ENCODE data around the gene SERPING1. TPM values are rescaled to one million over a fixed set of nuclear protein-coding genes. Genes with fewer than 3 reads are reported as not detected.

The SERPING1 gene
- total RNA-seq, 1 donor from 2014 or later: 490 TPM

DNA sequence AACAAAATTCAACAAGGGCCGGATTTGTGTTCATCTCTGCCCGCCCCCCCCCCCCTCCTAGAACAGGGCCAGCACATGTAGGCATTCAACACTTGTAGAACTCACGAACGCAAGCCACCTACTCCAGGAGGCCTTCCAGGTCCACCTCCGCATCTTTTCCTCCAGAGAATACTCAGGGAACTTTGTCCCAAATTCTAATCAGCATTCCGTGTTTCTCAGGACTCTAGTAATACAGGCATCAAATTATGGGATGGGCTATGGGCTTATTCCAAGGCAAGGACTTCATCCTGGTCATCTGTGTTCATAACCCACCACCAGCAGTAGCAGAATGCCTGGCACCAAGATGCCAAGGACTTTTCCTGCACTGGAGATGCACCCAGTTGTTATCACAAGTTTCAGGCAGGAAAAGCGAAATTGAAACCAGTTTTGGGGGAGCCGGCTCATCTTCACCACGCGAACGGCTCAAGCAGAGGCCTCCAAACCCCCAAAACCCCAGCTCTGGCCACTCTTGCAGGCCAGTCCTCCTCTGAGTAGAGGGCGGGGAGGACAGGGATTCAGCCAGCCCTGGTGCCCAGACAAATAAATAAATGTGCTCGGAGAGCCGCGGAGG lies 30.5 kb upstream of the SERPING1 start:
- intact Hi-C loops (cut with DNase I): loop anchor here (5.0 kb wide), 1 partner anchor 75 kb away; no protein-coding TSS in a partner anchor
- Histone ChIP-seq H3K4me3 (peak overlapping the region; percentile 96), H3K36me3 (no peaks in the 10 kb centered on the region), H3K9me3 (no peaks in the 10 kb centered on the region), H3K27me3 (no peaks in the 10 kb centered on the region), H3K27ac (peak overlapping the region; percentile 89), H3K4me1 (peaks cover 12% of the 10 kb centered on the region)
- ATAC-seq: no peak
- no peak for DNase-seq
- TF ChIP-seq, protein P1, sequence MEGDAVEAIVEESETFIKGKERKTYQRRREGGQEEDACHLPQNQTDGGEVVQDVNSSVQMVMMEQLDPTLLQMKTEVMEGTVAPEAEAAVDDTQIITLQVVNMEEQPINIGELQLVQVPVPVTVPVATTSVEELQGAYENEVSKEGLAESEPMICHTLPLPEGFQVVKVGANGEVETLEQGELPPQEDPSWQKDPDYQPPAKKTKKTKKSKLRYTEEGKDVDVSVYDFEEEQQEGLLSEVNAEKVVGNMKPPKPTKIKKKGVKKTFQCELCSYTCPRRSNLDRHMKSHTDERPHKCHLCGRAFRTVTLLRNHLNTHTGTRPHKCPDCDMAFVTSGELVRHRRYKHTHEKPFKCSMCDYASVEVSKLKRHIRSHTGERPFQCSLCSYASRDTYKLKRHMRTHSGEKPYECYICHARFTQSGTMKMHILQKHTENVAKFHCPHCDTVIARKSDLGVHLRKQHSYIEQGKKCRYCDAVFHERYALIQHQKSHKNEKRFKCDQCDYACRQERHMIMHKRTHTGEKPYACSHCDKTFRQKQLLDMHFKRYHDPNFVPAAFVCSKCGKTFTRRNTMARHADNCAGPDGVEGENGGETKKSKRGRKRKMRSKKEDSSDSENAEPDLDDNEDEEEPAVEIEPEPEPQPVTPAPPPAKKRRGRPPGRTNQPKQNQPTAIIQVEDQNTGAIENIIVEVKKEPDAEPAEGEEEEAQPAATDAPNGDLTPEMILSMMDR (IDR thresholded peaks at IDR 0.05): no peak

DNA sequence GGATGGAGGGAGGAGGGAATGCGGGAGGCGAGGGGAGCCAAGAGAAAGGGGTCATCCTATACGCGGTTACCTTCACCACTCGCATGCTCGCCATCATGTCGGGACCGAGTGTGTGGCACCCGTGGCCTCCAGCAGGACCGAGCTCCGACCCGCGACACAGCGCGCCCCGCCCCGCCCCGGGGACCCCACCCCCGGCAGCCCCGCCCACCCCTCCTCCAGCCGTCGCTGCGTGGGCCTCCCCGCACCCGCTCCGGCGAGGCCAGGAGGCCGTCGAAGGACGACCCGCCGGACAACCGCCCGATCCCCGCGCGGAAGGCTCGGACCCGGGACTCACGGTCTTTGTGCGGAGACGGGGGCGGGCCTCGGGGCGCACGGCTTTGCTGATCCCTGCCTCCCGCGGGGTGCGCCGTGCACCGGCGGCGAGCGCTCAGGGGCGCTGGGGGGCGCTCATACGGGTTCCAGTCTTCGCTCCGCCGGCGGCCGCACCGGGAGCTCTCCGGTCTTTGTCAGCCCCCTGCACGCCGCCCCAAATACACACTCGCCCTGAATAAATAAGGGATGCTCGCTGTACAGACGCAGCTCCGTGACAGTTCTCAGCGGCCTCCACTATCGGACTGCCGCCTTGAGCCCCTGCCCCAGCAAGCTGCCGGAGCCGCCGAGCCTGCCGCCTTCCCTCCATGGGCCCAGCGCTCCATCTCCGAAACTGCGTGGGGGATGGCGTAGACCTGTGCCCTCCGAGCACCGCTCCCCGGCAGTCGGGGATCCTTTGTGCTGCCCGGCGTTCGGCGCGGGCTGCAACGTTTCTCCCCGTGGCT lies 29.8 kb upstream of the SERPING1 start, which contains the start of gene UBE2L6:
UBE2L6 (minus strand) TSS at position 158 of the 815 bp plus-strand sequence; CDS start at position 97, 61 bp downstream.
- H3K27me3 ChIP-seq: no peaks in the 10 kb centered on the region
- peak within 1 kb of the TSS; percentile 89 for H3K27ac ChIP-seq
- peak; percentile 92 for DNase-seq
- H3K36me3 ChIP-seq: no peaks in the 10 kb centered on the region
- ATAC-seq: peak; percentile 92
- peak within 1 kb of the TSS; percentile 96 for H3K4me3 ChIP-seq
- H3K9me3 ChIP-seq: no peaks in the 10 kb centered on the region
- TF ChIP-seq, protein P1 (IDR thresholded peaks at IDR 0.05): no peak
- intact Hi-C loops (cut with DNase I): loop anchor here (5.0 kb wide), 1 partner anchor 75 kb away; no protein-coding TSS in a partner anchor
- H3K4me1 ChIP-seq: peaks cover 12% of the 10 kb centered on the region

- peak overlapping the region; percentile 89 for H3K27ac ChIP-seq
- TF ChIP-seq, protein P1 (IDR thresholded peaks at IDR 0.05): peak; percentile 92
- H3K4me1 ChIP-seq: peaks cover 12% of the 10 kb centered on the region
- no peaks in the 10 kb centered on the region for H3K9me3 ChIP-seq
- H3K36me3 ChIP-seq: no peaks in the 10 kb centered on the region
- H3K27me3 ChIP-seq: no peaks in the 10 kb centered on the region
- intact Hi-C loops (cut with DNase I): loop anchor here (5.0 kb wide), 1 partner anchor 74 kb away; no protein-coding TSS in a partner anchor
- peak overlapping the region; percentile 96 for H3K4me3 ChIP-seq
- ATAC-seq: no peak
- no peak for DNase-seq
Observed at GRCh38 chr11:57568330-57568766, 29.1 kb upstream of the SERPING1 start.

DNA sequence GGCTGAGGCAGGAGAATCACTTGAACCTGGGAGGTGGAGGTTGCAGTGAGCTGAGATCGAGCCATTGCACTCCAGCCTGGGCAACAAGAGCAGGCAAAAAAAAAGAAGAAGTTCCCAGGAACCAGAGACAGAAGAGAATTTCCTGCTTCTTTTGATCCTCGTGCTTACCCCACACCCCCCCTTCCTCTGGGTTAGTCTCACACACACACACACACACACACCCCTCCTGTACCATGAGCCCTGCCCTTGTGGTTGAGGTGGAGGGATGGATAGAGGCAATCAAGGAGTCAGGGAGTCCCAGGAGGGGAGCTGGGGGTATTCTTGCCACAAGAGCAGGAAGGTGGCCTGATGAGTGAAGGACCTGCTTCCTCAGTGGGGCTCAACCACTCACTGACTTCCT lies 25.9 kb upstream of the SERPING1 start:
- Histone ChIP-seq H3K27me3 (no peaks in the 10 kb centered on the region), H3K4me1 (peaks cover 1% of the 10 kb centered on the region), H3K36me3 (no peaks in the 10 kb centered on the region), H3K4me3 (no peak overlapping the region), H3K27ac (no peak overlapping the region), H3K9me3 (no peaks in the 10 kb centered on the region)
- no peak for ATAC-seq
- DNase-seq: no peak
- TF ChIP-seq, protein P1 (IDR thresholded peaks at IDR 0.05): no peak
- intact Hi-C loops (cut with DNase I): no loop called here

DNA sequence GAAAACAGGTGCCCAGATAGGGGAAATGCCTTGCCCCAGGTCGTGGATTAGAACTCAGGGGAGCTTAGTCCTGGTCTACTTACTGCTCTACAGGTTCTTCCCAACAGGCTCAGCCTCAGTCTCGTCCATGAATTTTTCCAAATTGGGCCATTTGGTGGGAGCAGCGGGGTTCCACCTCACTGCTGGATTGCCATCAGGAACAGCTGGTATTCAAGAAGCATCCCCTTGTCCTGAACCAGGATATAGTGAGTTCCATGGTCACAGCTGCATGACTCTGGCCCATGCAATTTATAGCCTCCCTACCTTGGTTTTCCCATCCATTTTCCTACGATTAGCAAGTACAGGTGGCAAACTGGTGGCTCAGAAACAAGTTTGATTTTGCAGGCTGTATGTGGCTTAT lies 23.4 kb upstream of the SERPING1 start:
- no peak overlapping the region for H3K27ac ChIP-seq
- intact Hi-C loops (cut with DNase I): no loop called here
- no peaks in the 10 kb centered on the region for H3K36me3 ChIP-seq
- H3K4me1 ChIP-seq: no peaks in the 10 kb centered on the region
- DNase-seq (no peak), ATAC-seq (no peak)
- no peaks in the 10 kb centered on the region for H3K9me3 ChIP-seq
- TF ChIP-seq, protein P1 (IDR thresholded peaks at IDR 0.05): no peak
- H3K4me3 ChIP-seq: no peak overlapping the region
- H3K27me3 ChIP-seq: peaks cover 6% of the 10 kb centered on the region
